Activated CD8-positive, alpha-beta memory T cell treated with anti-CD3 and anti-CD28 coated beads, Interleukin-2, amount 50 U/mL, for 4 hours (primary cell): Measurements from ENCODE around the gene DNAJC1.
"Not testable (repeated sequence)": the region's sequence is repeated elsewhere in the genome, so short reads cannot be mapped to it uniquely, and the experiment has no call there.

Experiments used
- DNase-seq: peaks from one replicate; pipeline ENCODE4 v3.0.0-alpha.2; 2020

Gene DNAJC1

DNA sequence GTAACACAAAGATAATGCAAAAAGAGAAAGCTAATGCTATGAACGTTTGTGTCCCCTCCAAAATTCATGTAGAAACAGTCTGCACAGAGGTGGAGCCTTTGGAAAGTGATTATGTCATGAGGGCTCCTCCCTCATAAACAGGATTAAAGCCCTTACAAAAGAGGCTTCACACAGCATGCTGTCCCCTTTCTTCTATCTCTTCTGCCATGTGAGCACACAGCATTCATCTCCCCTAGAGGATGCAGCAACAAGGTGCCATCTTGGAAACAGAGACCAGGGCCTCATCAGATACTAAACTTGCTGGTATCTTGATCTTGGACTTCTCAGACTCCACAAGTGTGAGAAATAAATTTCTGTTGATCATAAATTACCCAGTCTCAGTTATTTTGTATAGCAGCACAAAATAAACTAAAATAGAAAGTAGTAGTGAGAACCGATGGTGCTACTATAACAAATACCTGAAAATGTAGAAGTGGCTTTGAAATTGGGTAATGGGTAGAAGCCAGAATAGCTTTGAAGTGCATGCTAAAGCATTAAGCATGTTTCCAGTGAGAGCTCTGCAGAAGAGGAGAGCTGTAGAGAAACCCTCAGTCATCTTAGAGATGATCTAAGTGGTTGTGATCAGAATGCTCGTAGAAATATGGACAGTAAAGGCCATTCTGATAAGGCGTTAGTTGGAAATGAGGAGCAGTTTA, 108.7 kb downstream of the DNAJC1 start:
- no peak for DNase-seq

DNA sequence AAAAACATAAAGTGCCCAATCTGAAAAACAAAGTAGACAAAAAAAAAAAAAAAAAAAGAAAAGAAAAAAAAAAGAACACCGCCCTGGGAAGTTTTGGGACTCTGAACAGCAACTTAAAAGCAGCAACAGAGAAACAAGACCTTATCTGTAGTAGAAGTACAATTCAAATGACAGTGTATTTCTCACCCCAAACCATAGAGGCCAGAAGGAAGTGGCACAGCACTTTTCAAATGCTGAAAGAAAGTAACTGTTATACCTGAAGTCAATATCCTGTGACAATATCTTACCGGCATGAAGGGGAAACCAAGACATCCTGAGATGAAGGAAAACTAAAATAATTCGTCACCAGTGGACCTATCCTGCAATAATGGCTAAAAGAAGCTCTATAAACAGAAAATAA, 112.1 kb downstream of the DNAJC1 start:
- no peak for DNase-seq

DNA sequence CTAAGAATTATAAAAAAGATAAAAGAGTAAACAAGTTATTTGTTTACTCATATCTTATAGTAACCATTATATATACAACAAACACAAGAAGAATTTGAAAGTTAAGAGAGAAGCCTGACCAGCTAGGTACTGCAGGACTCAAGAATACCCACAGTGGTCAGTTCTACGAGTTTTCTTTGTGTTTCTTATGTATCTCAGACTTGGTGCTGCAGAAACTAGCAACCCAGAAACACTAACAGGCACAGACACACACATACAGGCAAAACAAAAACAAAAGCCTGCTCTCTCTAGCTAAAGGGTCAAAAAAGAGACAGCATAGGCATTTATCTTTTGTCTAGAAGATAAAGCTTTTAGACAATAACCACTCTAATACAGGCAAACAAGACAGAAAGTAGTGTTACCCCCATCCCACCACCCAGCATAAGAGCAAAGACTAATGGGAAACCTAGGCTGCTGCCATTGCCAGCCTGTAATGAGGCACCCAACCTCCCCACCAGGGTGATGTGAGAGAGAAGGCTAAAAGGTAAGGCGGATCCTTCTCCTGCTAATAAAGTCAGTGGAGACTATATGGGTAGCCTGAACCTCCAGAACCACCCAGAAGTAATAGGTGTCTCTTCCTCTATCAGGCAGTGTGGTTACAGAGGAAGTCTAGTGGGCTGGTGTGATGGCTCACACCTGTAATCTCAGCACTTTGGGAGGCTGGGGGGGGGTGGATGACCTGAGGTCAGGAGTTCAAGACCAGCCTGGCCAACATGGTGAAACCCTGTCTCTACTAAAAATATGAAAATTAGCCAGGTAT, 113.9 kb downstream of the DNAJC1 start:
- DNase-seq = no peak

DNA sequence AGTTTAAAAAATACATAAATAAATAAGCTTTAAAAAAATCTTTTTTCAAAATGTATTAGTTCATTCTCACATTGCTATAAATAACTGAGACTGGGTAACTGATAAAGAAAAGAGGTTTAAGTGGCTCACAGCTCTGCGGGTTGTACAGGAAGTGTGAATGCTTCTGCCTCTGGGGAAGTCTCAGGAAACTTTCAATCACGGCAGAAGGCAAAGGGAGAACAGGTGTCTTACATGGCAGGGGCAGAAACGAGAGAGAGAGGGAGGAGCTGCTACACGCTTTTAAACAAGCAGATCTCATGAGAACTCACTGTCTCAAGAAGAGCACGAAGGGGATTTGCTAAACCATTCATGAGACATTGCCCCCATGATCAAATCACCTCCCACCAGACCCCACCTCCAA, 114.6 kb downstream of the DNAJC1 start:
- DNase-seq = no peak

DNA sequence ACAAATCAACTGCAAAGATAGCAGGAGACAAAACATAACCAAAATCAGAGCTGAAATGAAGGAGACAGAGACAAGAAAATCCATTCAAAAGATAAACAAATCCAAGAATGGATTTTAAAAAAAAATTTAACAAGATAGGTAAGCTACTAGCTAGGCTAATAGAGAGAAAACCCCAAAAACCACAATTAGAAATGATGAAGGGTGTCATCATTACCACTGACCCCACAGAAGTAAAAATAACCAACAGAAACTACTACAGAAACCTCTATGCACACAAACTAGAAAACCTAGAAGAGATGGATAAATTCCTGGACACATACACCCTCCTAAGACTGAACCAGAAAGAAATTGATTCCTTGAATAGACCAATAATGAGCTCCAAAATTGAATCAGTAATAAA, 117.6 kb downstream of the DNAJC1 start:
- DNase-seq = no peak

DNA sequence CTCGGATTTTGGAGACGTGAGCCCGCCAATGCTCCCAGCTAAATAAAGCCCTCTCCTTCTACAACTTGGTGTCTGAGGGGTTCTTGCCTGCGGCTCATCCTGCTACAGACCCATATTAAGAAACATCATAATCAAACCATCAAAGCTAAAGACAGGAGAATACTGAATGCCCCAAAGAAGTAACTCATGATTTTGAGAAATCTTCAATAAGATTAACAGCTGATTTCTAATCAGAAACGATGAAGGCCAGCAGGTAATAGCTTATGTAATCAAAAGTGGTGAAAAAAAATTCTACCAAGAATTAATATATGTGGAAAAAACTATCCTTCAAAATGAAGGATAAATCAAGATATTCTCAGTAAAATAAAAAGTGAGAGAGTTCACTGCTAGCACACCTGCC, 130.3 kb downstream of the DNAJC1 start:
- DNase-seq = no peak

DNA sequence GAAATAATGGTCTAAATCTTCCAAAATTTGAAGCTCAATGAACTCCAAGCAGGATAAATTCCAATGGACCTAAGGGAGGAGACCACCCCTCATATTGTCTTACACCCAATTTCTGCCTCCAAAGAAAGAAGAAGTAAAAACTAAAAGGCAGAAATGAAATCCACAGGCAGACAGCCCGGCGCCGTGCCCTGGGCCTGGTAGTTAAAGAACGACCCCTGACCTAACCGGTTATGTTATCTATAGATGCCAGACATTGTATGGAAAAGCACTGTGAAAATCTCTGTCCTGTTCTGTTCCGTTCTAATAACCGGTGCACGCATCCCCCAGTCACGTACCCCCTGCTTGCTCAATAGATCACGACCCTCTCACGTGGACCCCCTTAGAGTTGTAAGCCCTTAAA, 130.8 kb downstream of the DNAJC1 start:
- not testable (repeated sequence) for DNase-seq

DNA sequence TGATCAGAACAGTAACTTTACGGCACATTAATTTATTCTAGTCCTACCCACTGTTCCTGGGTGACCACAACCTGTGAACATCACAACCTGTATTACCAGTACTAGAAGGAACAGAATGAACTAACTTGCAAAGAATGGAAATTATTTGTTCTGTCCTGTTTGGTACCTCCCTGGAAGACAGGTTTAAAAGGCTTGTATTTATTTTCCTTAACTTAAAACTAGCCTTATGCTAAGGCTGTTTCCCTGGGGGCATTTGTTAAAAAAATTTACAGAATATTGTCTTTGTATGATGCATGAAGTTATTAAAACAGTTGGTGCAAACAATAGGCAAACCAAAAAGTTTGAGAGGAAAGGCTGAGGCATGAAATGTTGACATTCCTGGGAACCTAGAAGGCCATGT, 132.7 kb downstream of the DNAJC1 start:
- no peak for DNase-seq

DNA sequence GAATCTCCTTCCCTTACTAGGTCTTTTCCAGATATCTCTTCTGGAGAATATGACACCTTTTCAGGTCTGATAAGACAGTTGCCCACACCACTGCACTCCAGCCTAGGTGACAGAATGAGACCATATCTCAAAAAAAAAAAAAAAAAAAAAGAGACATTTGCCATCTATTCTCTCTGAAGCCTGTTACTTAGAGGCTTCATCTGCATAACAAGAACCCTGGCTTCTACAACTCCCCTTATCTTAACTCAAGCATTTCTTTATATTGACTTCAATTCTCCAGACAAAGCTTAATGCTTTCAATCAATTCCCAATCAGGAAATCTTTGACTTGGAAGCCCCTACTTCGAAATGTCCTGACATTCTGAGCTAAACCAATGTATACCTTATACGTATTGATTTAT, 134.4 kb downstream of the DNAJC1 start:
- DNase-seq = not testable (repeated sequence)

DNA sequence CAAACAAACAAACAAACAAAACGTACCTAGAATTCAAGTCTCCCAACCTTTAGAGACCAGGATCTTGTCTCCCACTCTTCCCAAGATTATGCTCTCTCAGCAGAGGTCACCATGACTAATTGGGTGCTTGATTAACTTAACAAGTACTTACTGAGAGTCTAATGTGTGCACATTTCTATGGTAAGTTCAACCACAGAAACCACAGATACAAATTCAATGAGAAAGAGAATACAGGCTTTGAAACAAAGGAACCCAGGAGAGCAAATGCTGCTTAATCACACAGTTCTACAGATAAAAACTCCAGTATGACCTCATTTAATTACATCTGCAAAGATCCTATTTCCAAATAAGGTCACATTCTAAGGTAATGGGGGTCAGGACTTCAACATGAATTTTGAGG, 142.8 kb downstream of the DNAJC1 start:
- DNase-seq = no peak

DNA sequence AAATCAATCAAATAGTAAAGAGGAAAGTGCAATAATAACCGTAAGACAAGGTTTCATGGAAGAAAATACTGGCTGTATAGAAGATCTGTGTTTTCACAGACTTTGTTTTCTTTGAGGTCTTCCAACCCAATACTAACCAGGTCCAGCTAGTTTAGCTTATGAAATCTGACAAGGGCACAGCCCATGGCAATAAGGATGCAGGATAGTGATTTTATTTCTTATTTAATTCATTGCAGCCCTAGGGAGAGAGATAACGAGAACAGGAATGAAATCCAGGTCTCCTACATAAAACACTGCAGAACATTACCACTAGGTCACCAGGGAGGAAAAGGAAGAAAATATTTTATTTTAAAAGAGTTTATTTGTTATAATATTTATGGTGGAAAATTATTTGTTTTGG, 145.1 kb downstream of the DNAJC1 start:
- no peak for DNase-seq

DNA sequence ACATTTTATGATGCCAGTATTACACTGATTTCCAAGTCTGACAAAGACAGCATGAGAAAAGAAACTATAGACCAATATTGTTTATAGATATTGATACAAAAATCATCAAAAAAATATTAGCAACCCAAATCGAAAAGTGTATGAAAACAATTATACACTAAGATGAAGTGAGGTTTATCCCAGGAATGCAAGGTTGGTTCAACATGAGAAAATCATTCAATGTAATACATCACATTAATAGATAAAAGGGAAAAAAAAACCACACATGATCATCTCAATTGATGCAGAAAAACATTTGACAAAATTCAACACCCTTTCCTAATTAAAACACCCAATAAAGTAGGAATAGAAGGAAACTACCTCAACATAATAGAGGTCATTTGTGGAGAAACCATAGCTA, 153.9 kb downstream of the DNAJC1 start:
- no peak for DNase-seq

DNA sequence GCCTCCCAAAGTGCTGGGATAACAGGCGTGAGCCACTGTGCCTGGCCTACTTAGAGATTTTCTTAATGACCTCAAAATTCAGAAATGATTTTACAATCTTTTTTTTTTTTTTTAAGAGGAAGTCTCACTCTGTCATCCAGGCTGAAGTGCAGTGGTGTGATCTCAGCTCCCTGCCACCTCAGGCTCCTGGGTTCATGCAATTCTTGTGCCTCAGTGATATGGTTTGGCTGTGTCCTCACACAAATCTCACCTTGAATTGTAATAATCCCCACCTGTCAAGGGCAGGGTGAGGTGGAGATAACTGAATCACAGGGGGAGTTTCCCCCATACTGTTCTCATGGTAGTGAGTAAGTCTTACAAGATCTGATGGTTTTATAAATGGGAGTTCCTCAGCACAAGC, 159.9 kb downstream of the DNAJC1 start:
- DNase-seq = no peak

DNA sequence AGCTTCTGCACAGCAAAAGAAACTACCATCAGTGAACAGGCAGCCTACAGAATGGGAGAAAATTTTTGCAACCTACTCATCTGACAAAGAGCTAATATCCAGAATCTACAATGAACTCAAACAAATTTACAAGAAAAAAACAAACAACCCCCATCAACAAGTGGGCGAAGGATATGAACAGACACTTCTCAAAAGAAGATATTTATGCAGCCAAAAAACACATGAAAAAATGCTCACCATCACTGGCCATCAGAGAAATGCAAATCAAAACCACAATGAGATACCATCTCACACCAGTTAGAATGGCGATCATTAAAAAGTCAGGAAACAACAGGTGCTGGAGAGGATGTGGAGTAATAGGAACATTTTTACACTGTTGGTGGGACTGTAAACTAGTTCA, 162.3 kb downstream of the DNAJC1 start:
- DNase-seq = not testable (repeated sequence)

DNA sequence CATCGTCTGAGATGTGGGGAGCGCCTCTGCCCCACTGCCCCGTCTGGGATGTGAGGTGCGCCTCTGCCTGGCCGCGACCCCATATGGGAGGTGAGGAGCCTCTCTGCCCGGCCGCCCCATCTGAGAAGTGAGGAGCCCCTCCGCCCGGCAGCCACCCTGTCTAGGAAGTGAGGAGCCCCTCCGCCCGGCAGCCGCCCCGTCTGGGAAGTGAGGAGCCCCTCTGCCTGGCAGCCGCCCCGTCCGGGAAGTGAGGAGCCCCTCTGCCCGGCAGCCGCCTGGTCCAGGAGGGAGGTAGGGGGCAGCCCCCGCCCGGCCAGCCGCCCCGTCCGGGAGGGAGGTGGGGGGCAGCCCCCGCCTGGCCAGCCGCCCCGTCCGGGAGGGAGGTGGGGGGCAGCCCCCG, 166.0 kb downstream of the DNAJC1 start:
- not testable (repeated sequence) for DNase-seq

DNA sequence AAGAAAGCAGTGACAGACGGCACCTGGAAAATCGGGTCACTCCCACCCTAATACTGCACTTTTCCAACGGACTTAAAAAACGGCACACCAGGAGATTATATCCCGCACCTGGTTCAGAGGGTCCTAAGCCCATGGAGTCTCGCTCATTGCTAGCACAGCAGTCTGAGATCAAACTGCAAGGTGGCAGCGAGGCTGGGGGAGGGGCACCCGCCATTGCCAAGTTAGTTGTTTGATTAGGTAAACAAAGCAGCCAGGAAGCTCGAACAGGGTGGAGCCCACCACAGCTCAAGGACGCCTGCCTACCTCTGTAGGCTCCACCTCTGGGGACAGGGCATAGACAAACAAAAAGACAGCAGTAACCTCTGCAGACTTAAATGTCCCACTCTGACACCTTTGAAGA, 169.0 kb downstream of the DNAJC1 start:
- not testable (repeated sequence) for DNase-seq

DNA sequence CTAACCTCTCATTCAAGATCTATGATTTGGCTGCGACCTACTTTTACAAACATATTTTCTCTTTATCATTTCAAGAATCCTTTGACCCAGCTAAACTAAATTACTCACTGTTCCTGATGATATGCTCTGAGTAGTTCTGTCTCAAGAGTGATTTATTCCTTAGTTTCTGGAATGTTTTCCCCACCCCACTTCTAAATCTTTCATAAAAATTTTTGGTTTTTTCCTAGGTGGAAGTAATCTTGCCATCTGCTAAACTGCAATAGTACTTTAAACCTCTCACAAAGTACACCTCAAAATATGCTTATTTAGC, 170.8 kb downstream of the DNAJC1 start:
- no peak for DNase-seq

DNA sequence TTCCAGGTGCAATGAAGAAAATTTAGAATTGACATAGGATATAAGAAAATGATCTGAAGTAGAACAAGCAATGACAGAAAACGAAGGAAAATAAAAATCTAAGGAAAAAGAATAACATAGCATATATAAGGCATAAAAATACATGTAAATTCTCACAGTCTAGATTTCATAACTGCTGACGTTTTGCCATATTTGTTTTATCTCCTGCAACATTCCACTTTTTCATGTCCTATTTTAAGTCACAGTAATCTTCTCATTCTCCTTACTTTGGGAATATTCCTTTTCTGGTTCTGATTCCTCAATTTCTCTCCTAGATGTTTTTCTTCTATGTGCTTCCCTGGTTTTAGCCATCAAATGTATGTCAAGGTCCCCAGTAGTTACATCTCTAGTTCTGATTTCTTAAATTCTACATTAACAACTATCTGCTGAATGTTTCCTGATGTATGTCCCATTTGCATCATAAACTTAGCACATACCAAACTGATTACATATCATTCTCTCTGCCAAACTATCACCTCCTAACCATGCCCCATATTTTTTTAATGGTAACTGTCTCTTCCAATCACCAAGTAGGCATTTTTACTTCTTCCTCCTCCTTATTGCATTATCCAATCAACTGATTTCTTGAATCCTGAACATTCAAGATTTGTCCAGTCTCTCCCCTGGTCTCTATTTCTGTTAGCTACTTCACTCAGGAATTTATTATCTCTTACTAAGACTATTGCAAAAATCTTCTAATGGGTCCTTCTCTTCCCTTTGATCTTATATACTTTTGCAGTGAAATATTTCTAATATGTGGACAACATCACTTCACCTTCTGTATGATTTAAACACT, 171.3 kb downstream of the DNAJC1 start:
- no peak for DNase-seq

DNA sequence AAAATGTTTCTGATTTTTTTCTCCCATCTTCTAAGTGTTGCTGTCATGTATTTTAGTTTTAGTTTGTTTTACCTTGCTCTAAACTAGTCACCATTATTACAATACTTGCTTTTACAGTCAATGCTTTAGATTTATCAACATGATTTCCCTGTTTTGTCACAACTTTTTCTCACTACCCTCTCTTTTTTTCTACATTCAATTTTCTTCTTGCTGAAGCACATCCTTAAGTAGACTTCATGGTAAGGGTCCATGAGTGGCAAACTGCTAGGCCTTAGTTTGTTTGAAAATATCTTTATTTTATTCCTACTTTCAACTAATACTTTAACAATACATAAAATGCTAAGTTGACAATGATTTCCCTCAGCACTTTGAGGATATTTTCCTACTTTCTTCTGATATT, 173.5 kb downstream of the DNAJC1 start:
- DNase-seq = no peak

DNA sequence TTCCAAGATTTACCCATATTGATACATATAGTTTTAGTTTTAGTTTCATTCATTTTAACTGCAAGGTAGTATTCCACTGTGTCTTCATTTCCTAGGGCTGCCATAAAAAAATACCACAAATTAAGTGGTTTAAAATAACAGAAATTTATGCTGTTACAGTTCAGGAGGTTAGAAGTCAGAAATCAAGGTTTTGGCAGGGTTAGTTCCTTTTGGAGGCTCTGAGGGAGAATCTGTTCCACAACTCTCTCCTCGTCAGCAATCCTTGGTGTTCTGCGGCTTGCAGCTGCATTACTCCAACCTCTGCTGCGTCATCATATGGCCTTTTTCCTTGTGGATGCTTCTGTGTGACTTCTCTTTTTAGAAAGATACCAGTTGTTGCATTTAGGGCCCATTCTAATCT, 176.2 kb downstream of the DNAJC1 start:
- no peak for DNase-seq

DNA sequence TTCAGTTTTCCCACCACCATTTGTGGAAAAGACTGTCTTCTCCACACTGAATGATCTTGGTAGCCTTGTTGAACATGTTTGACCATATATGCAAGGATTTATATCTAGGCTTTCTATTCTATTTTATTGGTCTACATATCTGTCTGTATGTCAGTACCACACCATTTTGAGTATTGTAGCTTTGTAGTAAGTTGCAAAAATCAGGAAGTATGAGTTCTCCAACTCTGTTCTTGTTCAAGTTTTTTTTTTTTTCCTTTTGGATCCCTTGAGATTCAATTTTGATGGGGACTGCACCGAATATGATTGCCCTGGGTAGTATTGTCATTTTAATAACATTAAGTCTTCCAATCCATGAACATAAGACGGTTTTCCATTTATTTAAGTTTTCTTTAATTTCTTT, 176.8 kb downstream of the DNAJC1 start:
- no peak for DNase-seq

DNA sequence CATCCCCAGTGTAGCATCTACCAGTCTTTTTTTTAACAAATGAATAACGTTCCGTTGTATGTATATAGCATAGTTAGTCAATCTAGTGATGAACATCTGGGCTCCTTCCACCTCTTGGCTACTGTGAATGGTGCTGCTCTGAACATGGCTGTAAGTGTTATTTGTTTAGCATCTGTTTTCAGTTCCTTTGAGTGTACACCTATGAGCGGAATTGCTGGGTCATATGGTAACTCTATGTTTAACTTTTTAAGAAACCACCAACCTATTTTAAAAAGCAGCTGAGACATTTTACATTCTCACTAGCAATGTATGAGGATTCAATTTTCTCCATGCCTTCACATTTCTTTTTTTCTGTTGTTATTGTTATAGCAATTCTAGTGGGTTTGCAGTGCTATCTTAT, 178.2 kb downstream of the DNAJC1 start:
- DNase-seq = no peak

DNA sequence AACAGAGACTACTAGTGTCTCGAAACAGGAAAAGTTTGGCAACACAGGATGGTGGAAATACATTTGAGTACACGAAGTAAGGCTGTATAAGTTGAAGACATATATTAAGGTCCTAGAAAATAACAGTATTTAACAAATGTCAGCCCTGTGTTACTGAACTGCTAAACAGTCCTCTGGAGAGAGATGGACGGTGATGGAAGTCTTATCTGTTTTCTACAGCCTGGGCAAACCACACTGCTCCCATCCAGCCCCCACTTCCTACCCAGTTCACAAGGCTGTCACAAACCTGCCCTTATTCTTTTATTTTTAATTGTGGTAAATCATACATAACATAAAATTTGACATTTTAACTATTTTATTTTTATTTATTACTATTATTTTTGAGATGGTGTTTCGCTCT, 179.1 kb downstream of the DNAJC1 start:
- DNase-seq = no peak

DNA sequence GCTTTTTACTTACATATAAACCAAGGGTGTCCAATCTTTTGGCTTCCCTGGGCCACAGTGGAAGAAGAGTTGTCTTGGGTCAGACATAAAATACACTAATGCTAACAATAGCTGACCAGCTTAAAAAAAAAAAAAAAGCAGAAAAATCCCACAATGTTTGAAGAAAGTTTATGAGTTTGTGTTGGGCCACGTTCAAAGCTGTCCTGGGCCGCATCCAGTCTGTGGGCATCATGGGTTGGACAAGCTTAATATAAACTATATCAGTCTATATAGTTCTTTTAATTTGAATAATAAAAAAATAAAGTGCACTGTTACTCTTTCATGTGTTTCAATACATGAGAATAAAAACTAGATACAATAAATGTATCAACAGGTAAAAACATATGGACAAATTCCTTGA, 179.9 kb downstream of the DNAJC1 start:
- DNase-seq = no peak
